NB4 (cell line): Measurements from ENCODE around the gene EZH2.

Source experiments
- DNase-seq: peaks from one replicate; pipeline ENCODE4 v3.0.0; 2010; ENCODE audit warnings: low read depth
- H3K4me3 ChIP-seq: one replicate; pipeline ENCODE4 v1.5.1; 2011; ENCODE audit warnings: mild to moderate bottlenecking, low read depth, low read length, moderate library complexity
- MYC ChIP-seq: IDR thresholded peaks from 2 replicates; pipeline ENCODE4 v1.6.1; 2011; ENCODE audit warnings: low read depth, low read length
- POLR2A ChIP-seq: IDR thresholded peaks from 2 replicates; pipeline ENCODE4 v1.6.1; 2011; ENCODE audit warnings: mild to moderate bottlenecking; ENCODE audit not compliant: insufficient read length; ENCODE audit errors: extremely low read depth
- TF ChIP-seq, protein P1 (sequence below): IDR thresholded peaks from one replicate; pipeline ENCODE4 v1.5.1; 2012; ENCODE audit warnings: low read depth, low read length
- TF ChIP-seq, protein P2 (sequence below): IDR thresholded peaks from 2 replicates; pipeline ENCODE4 v1.6.1; 2011; ENCODE audit warnings: low read depth, low read length

EZH2 gene

DNA sequence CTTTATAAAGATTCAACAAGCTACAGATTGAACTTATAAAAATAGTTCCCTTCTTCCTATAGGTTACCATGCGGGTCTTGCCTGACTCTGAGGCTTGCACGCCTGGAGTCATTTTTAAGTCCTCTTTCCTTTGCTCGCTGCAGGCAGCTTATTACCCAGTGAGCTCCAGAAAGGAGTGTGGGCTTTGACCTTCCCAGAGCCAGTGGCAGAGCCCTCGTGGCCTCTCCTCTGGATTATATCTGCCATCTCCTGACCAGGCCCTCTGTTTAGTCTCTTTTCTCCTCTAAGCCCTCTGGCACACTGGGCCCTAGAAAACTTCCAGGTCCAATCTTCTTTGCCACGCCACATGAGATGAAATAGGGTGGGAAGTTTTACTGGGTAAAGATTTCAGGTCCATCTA is 39.9 kb upstream of the EZH2 start:
- no peak for TF ChIP-seq POLR2A
- TF ChIP-seq, protein P1, sequence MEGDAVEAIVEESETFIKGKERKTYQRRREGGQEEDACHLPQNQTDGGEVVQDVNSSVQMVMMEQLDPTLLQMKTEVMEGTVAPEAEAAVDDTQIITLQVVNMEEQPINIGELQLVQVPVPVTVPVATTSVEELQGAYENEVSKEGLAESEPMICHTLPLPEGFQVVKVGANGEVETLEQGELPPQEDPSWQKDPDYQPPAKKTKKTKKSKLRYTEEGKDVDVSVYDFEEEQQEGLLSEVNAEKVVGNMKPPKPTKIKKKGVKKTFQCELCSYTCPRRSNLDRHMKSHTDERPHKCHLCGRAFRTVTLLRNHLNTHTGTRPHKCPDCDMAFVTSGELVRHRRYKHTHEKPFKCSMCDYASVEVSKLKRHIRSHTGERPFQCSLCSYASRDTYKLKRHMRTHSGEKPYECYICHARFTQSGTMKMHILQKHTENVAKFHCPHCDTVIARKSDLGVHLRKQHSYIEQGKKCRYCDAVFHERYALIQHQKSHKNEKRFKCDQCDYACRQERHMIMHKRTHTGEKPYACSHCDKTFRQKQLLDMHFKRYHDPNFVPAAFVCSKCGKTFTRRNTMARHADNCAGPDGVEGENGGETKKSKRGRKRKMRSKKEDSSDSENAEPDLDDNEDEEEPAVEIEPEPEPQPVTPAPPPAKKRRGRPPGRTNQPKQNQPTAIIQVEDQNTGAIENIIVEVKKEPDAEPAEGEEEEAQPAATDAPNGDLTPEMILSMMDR, result no peak
- no peak for TF ChIP-seq MYC
- TF ChIP-seq, protein P2, sequence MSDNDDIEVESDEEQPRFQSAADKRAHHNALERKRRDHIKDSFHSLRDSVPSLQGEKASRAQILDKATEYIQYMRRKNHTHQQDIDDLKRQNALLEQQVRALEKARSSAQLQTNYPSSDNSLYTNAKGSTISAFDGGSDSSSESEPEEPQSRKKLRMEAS, result no peak
- no peak for DNase-seq
- no peak overlapping the region for H3K4me3 ChIP-seq

DNA sequence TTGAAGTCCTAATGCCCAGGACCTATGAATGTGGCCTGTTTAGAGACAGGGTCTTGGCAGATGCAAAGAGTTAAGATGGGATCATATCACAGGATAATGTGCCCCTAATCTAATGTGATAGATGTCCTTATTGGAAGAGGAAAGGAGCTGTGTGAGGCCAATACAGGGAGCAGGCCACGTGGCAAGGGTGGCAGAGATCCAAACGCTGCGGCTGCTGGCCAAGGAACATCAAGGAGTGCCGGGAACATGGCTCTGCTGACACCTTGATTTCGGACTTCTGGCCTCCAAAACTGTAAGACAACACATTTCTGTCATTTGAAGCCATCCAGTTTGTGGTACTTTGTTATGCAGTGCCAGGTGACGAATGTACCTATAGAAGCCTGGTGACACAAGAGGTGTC is 37.7 kb upstream of the EZH2 start:
- TF ChIP-seq POLR2A (no peak), MYC (no peak)
- TF ChIP-seq, protein P2, result no peak
- TF ChIP-seq, protein P1, result no peak
- no peak overlapping the region for H3K4me3 ChIP-seq
- DNase-seq, result no peak

- DNase-seq, result no peak
- no peak overlapping the region for H3K4me3 ChIP-seq
- TF ChIP-seq POLR2A (no peak), MYC (no peak)
- TF ChIP-seq, protein P1, result no peak
- TF ChIP-seq, protein P2, result no peak
Measured at GRCh38 chr7:148921189-148921588, 37.1 kb upstream of the EZH2 start.

DNA sequence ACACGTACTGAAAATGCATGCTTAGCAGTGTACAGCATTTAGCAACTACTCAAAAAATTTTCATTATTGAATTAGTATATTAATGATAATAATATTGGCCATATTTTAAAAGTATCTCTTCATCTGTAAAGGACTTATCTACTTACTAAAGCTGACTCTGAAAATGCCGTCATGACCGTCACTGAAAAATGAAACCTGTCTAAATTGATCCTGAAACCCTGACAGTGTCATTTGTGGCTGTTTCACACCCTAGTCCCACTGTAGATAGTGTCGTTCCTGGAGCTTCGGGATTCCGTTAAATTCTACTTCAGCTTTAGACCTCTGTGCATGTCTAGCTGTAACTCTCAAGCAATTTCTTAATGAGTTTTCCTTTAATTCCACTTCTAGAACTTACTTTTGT is 35.8 kb upstream of the EZH2 start:
- TF ChIP-seq MYC (no peak), POLR2A (no peak)
- TF ChIP-seq, protein P2, result no peak
- TF ChIP-seq, protein P1, result no peak
- no peak overlapping the region for H3K4me3 ChIP-seq
- no peak for DNase-seq

DNA sequence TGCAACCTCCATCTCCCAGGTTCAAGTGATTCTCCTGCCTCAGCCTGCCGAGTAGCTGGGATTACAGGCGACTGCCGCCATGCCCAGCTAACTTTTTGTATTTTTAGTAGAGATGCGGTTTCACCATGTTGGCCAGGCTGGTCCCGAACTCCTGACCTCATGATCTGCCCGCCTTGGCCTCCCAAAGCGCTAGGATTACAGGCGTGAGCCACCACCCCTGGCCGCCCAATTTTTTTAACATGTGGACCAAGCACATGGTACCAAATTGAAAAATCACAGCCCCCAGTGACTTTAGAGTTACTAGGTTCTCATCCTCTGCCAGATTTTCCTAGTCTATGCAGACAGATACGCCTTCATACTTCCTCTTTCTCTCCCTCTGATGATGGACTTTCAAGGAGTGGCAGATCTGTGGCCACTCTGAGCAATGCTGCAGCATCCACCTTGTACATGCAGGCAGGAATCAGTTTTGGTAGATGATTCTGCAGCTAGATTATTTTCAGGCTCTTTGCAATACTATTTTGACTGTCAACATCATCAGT is 34.0 kb upstream of the EZH2 start:
- peak; percentile 43 for DNase-seq
- no peak overlapping the region for H3K4me3 ChIP-seq
- TF ChIP-seq, protein P1, result no peak
- TF ChIP-seq, protein P2, result no peak
- TF ChIP-seq MYC (no peak), POLR2A (no peak)
